ENCODE results near the gene RBM38. TPM values are rescaled to one million over a fixed set of nuclear protein-coding genes. Genes with fewer than 3 reads are reported as not detected.

The RBM38 gene
- total and polyA plus RNA-seq, 9 of the 15 experiments (the other 6 are each of a cell fraction or from before 2014, with no cell fraction given), result 0.28 to 82.4 (median 33.2) TPM

DNA sequence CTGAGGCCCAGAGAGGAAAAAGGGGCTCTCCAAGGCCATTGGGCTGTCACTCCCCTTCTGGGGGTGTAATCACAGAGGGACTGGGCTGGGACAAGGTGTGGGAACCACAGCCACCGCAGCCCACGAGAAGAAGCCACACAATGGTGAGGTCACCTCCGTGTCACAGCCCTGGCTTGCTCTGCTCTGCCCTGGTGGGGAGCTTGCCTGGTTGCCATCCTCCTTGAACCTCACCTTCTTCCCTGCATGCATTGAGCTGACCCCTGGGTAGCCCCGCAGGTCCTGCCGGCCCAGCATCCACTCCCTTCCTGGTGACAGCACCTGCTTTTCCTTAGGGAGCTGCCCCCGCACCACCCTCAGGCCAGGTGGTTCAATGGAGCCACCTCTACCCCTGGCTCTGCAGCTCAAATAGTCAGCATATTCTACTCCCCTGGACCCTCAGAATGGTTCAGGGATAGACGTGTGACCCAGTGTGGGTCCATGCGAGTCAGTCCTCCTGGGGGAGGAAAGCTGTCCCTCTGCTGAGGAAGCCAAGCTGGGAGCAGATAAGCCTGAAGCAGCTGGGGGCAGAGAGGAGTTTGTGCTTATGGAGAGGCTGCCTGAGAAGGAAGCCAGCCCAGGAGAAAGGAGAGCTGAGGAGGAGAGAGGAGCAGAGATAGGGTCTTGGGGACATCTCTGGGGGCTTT, 21.3 kb downstream of the RBM38 start (continued):
- TF ChIP-seq, protein P1, sequence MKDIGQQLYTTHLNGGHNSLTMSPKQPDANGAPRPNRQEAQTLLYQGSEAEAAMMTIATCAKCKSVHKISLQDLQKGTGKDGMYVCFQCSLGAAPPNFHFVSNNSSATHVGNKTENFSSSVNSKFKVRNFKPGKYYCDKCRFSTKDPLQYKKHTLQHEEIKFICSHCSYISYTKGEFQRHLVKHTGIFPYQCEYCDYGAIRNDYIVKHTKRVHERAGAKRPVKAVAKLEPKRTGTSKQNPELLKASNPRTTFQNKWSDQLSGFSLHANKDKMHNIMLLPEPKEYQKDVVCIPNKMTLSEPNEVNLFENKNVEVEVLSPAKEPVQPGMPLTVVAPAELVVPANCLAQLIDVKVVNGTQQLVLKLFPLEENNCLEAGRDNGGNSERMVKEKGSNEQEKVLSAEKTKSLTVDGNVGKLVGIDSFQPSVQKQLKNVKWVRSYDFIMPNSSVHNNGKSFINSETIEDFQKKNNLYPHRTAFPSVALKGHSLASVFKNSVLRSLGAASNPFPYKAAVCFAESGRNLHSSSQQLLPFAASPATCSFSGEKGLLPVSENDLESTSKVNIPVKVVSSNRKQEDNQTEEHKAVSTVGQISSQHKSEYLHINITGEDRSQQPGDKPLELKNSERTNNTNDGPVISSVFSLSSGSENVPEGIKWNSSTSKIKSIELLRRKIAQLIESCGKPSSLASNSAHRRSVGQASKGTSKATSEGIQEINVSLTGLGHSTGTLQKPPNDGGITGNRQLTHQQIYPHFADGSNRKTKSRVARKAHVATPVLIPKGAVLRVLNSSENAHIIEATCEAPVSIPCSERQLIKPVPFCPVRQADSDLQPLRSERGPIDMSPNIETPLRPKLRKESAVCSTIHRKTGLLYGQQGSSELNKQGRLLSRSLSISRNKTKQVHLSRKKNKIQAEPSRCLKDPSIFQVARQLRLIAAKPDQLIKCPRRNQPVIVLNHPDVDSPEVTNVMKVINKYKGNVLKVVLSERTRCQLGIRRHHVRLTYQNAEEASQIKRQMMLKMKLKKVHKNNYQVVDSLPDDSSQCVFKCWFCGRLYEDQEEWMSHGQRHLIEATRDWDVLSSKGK (CRISPR knock-in tag; IDR thresholded peaks at IDR 0.05), result no peak
- TF ChIP-seq, protein P2, sequence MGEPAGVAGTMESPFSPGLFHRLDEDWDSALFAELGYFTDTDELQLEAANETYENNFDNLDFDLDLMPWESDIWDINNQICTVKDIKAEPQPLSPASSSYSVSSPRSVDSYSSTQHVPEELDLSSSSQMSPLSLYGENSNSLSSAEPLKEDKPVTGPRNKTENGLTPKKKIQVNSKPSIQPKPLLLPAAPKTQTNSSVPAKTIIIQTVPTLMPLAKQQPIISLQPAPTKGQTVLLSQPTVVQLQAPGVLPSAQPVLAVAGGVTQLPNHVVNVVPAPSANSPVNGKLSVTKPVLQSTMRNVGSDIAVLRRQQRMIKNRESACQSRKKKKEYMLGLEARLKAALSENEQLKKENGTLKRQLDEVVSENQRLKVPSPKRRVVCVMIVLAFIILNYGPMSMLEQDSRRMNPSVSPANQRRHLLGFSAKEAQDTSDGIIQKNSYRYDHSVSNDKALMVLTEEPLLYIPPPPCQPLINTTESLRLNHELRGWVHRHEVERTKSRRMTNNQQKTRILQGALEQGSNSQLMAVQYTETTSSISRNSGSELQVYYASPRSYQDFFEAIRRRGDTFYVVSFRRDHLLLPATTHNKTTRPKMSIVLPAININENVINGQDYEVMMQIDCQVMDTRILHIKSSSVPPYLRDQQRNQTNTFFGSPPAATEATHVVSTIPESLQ (CRISPR knock-in tag; IDR thresholded peaks at IDR 0.05), result no peak
- TF ChIP-seq PTRF (tag; IDR thresholded peaks at IDR 0.05) (no peak), ZNF75A (CRISPR knock-in tag; IDR thresholded peaks at IDR 0.05) (no peak), HNRNPL (IDR thresholded peaks at IDR 0.05; ENCODE audit: low read depth, low read length) (no peak), ZFP36 (IDR thresholded peaks at IDR 0.05; ENCODE audit: low read depth, low read length, partially characterized antibody) (no peak), BRCA1 (IDR thresholded peaks at IDR 0.05) (no peak), BRCA1 (CRISPR knock-in tag; IDR thresholded peaks at IDR 0.05) (no peak), LCOR (CRISPR knock-in tag; IDR thresholded peaks at IDR 0.05) (no peak), FOXK2 (conservative IDR thresholded peaks at IDR 0.05 in 1 of 2, IDR thresholded peaks at IDR 0.05 in 1 of 2; ENCODE audit: low read depth in 2 of 2) (no peak), SAFB2 (IDR thresholded peaks at IDR 0.05; ENCODE audit: borderline replicate concordance, low read depth, low read length, severe bottlenecking) (no peak), ZNF644 (tag; IDR thresholded peaks at IDR 0.05; ENCODE audit: low read depth) (no peak)
- TF ChIP-seq, protein P3, sequence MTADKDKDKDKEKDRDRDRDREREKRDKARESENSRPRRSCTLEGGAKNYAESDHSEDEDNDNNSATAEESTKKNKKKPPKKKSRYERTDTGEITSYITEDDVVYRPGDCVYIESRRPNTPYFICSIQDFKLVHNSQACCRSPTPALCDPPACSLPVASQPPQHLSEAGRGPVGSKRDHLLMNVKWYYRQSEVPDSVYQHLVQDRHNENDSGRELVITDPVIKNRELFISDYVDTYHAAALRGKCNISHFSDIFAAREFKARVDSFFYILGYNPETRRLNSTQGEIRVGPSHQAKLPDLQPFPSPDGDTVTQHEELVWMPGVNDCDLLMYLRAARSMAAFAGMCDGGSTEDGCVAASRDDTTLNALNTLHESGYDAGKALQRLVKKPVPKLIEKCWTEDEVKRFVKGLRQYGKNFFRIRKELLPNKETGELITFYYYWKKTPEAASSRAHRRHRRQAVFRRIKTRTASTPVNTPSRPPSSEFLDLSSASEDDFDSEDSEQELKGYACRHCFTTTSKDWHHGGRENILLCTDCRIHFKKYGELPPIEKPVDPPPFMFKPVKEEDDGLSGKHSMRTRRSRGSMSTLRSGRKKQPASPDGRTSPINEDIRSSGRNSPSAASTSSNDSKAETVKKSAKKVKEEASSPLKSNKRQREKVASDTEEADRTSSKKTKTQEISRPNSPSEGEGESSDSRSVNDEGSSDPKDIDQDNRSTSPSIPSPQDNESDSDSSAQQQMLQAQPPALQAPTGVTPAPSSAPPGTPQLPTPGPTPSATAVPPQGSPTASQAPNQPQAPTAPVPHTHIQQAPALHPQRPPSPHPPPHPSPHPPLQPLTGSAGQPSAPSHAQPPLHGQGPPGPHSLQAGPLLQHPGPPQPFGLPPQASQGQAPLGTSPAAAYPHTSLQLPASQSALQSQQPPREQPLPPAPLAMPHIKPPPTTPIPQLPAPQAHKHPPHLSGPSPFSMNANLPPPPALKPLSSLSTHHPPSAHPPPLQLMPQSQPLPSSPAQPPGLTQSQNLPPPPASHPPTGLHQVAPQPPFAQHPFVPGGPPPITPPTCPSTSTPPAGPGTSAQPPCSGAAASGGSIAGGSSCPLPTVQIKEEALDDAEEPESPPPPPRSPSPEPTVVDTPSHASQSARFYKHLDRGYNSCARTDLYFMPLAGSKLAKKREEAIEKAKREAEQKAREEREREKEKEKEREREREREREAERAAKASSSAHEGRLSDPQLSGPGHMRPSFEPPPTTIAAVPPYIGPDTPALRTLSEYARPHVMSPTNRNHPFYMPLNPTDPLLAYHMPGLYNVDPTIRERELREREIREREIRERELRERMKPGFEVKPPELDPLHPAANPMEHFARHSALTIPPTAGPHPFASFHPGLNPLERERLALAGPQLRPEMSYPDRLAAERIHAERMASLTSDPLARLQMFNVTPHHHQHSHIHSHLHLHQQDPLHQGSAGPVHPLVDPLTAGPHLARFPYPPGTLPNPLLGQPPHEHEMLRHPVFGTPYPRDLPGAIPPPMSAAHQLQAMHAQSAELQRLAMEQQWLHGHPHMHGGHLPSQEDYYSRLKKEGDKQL (CRISPR knock-in tag; IDR thresholded peaks at IDR 0.05; ENCODE audit: borderline replicate concordance), result no peak
- TF ChIP-seq, protein P4, sequence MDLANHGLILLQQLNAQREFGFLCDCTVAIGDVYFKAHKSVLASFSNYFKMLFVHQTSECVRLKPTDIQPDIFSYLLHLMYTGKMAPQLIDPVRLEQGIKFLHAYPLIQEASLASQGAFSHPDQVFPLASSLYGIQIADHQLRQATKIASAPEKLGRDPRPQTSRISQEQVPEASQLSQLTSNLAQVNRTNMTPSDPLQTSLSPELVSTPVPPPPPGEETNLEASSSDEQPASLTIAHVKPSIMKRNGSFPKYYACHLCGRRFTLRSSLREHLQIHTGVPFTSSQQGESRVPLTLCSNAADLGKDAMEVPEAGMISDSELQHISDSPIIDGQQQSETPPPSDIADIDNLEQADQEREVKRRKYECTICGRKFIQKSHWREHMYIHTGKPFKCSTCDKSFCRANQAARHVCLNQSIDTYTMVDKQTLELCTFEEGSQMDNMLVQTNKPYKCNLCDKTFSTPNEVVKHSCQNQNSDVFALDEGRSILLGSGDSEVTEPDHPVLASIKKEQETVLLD (IDR thresholded peaks at IDR 0.05), result 0 out of 2 replicates have a peak, but pooled peaks have one; percentile 14
